T-cell (primary cell): ENCODE results near the gene KRTAP10-8. TPM values are rescaled to one million over a fixed set of nuclear protein-coding genes. Genes with fewer than 3 reads are reported as not detected.

ENCODE experiments used
- ATAC-seq, 4 experiments: fragments of 200-7000 bp in 3 of 4; fragments of 150-1000 bp in 1 of 4; cut with Tn5 transposase; replicated peaks in 1 of 4; 1 replicate in 3 of 4; 2 replicates in 1 of 4; pipeline ENCODE4 v1.10.0; 2021; ENCODE audit warnings: moderate library complexity in 3 of 4, mild to moderate bottlenecking in 2 of 4, moderate number of reproducible peaks in 1 of 4
- CTCF ChIA-PET, 2 donors: fragments of 300-600 bp; sonication (Branson Sonifier 250); formaldehyde crosslinking; loops; one replicate each; lab custom pipeline; 2022; ENCODE audit warnings: antibody characterized with exemption in 2 of 2; lab: Charles Lee
- POLR2A ChIA-PET, 2 donors: fragments of 300-600 bp; sonication (Branson Sonifier 250); formaldehyde crosslinking; loops; one replicate each; lab custom pipeline; 2022; ENCODE audit warnings: antibody characterized with exemption in 2 of 2; lab: Charles Lee
- DNase-seq, 35 experiments: peaks; one replicate each; pipeline versions ENCODE4 v3.0.0 to v3.0.0-alpha.2; 2013 to 2023
- H3K27ac ChIP-seq: one replicate; pipeline ENCODE4 v1.5.1; 2013; ENCODE audit warnings: low read length
- H3K27me3 ChIP-seq, 2 experiments: replicated peaks in 1 of 2; 1 replicate in 1 of 2; 2 replicates in 1 of 2; pipeline versions ENCODE4 v1.6.1 to v1.7.0; 2013; ENCODE audit warnings: low read length in 1 of 2, mixed read lengths in 1 of 2; ENCODE audit not compliant: control insufficient read depth in 2 of 2, insufficient read depth in 2 of 2; ENCODE audit errors: extremely low read depth in 1 of 2
- H3K36me3 ChIP-seq, 2 donors: 1 replicate in 1 of 2; 2 replicates in 1 of 2; pipeline versions ENCODE4 v1.6.1 to v1.7.0; 2013; ENCODE audit warnings: low read length in 1 of 2; ENCODE audit not compliant: control insufficient read depth in 2 of 2, insufficient read depth in 1 of 2; ENCODE audit errors: extremely low read depth in 1 of 2
- H3K4me1 ChIP-seq, 2 experiments: 1 replicate in 1 of 2; 2 replicates in 1 of 2; pipeline versions ENCODE4 v1.6.1 to v1.7.0; 2013; ENCODE audit warnings: low read length in 2 of 2, mixed read lengths in 1 of 2; ENCODE audit not compliant: insufficient read depth in 2 of 2, control insufficient read depth in 1 of 2; ENCODE audit errors: extremely low read depth in 1 of 2
- H3K4me3 ChIP-seq, 2 donors: 1 replicate in 1 of 2; 2 replicates in 1 of 2; pipeline versions ENCODE4 v1.5.1 to v1.7.0; 2013; ENCODE audit warnings: mild to moderate bottlenecking in 2 of 2, low read length in 1 of 2, moderate library complexity in 1 of 2; ENCODE audit not compliant: control insufficient read depth in 1 of 2; ENCODE audit errors: extremely low read depth in 1 of 2
- H3K9me3 ChIP-seq: 2 replicates; pipeline ENCODE4 v1.7.0; 2013
- H3K27ac Mint-ChIP-seq, 2 donors: one replicate each; pipeline ENCODE4 v1.8.0; 2020 to 2021; ENCODE audit warnings: mild to moderate bottlenecking in 2 of 2, mixed read lengths in 2 of 2
- H3K27me3 Mint-ChIP-seq, 2 donors: one replicate each; pipeline ENCODE4 v1.8.0; 2021 to 2022; ENCODE audit warnings: mixed read lengths in 2 of 2
- H3K36me3 Mint-ChIP-seq: one replicate; pipeline ENCODE4 v1.8.0; 2021; ENCODE audit warnings: mixed read lengths
- H3K4me1 Mint-ChIP-seq, 3 donors: one replicate each; pipeline ENCODE4 v1.8.0; 2020 to 2022; ENCODE audit warnings: mixed read lengths in 3 of 3, mild to moderate bottlenecking in 1 of 3
- H3K4me3 Mint-ChIP-seq, 3 donors: one replicate each; pipeline ENCODE4 v1.8.0; 2020 to 2022; ENCODE audit warnings: mild to moderate bottlenecking in 3 of 3, mixed read lengths in 3 of 3, moderate library complexity in 3 of 3
- H3K9me3 Mint-ChIP-seq, 3 donors: one replicate each; pipeline ENCODE4 v1.8.0; 2020 to 2022; ENCODE audit warnings: mixed read lengths in 3 of 3
- WGBS: methylation state at CpG from one replicate; pipeline ENCODE4 v1.1.5; 2013; ENCODE audit warnings: missing lambda C conversion rate; ENCODE audit not compliant: insufficient coverage; 5-methylcytosine and 5-hydroxymethylcytosine counted together
- total RNA-seq, 35 experiments: library from RNA in 6 of 35; stranded (reverse) in 6 of 35; fragments of 120-200 nt in 1 of 35; gene quantifications; one replicate each; pipeline versions ENCODE4 v1.2.1 to v1.2.4 and lab custom pipeline; 2013 to 2026

Gene KRTAP10-8
- total RNA-seq, 5 donors from 2014 or later (not counting 1 experiment from before 2014, with no cell fraction given) = not detected

DNA sequence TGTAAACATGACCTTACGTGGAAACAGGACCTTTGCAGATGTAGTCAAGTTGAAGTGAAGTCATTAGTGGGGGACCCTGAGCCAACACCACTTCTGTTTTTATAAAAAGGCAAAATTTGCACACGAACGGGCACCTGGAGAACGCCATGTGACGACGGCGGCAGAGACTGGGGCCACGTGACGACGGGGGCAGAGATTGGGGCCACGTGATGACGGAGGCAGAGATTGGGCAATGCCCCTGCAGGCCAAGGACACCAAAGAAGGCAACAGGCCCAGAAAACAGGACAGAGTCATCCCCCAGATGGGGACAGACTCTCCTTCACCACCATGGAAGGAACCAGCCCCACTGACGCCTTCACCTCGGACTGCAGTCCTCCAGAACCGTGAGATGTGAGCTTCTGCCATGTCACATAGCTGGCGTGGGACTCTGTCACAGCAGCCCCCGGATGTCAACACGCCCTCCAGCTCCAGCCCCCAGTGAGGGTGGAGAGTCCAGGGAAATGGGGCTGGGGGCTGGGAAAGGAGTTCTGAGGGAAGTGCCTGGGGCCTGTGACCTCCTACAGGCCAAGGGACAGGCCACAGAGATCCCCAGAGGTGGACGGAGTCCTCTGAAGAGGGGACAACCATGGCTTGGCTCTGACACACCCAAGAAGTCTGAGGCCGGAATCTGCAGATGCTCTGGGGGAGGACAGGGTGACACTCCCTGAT lies 38.5 kb downstream of the KRTAP10-8 start:
- H3K4me1 ChIP-seq = peaks cover 0 to 26% of the 10 kb centered on the region in 2 experiments
- H3K27ac Mint-ChIP-seq = peak overlapping the region in 1 of 2 donors; percentile 63
- CTCF ChIA-PET = no interaction called here
- H3K27me3 ChIP-seq = no peaks in the 10 kb centered on the region
- H3K27me3 Mint-ChIP-seq = no peaks in the 10 kb centered on the region
- H3K4me3 Mint-ChIP-seq = no peak overlapping the region
- H3K27ac ChIP-seq = no peak overlapping the region
- H3K36me3 Mint-ChIP-seq = no peaks in the 10 kb centered on the region
- H3K4me3 ChIP-seq = no peak overlapping the region
- H3K9me3 ChIP-seq = no peaks in the 10 kb centered on the region
- no peak for DNase-seq
- POLR2A ChIA-PET = no interaction called here
- H3K4me1 Mint-ChIP-seq = peaks cover 21 to 34% (median 24%) of the 10 kb centered on the region in 3 donors
- WGBS = 87% methylated on average over 14 of the region's 20 CpGs
- no peaks in the 10 kb centered on the region for H3K9me3 Mint-ChIP-seq
- no peak for ATAC-seq
- no peaks in the 10 kb centered on the region for H3K36me3 ChIP-seq

DNA sequence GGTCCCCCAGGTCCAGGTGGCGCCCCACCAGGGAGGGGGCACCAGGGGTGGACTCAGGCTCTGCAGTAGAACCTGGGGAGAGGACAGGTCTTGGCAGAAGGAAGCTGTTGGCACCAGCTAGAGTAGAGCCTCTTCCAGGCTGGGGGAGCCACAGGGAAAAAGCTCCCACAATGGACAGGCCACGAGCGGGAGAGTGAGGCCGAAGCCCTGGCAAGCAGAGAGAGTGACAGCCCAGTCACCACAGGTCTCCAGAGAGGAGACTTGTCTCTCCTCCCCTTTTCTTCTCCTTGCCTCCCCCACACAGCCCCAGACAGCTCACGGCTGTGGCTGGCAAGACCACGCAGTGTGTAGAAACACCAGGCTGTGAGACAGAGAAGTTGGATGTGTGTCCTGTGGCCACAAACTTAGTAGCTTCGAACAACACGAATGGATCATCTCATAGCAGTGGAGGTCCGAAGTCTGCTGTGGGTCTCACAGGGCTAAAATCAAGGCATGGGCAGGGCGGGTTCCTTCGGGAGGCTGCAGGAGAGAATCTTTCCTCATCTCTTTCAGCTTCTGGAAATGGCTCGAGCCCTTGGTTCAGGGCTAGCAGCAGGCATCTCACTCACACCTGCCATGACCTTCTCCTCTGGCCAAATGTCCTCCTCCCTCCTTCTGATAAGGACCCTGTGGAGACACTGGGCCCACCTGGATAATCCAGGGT lies 39.2 kb downstream of the KRTAP10-8 start:
- Mint-ChIP-seq H3K9me3 (peaks cover under 1% of the 10 kb centered on the region in 3 donors), H3K36me3 (peaks cover 1% of the 10 kb centered on the region), H3K4me1 (peaks cover 26 to 40% (median 27%) of the 10 kb centered on the region in 3 donors), H3K27ac (peak overlapping the region in 1 of 2 donors; percentile 28), H3K27me3 (no peaks in the 10 kb centered on the region), H3K4me3 (no peak overlapping the region)
- Histone ChIP-seq H3K36me3 (no peaks in the 10 kb centered on the region), H3K4me3 (no peak overlapping the region), H3K27ac (no peak overlapping the region), H3K9me3 (no peaks in the 10 kb centered on the region), H3K4me1 (peaks cover 0 to 33% of the 10 kb centered on the region in 2 experiments), H3K27me3 (no peaks in the 10 kb centered on the region)
- WGBS = 89% methylated on average over 11 of the region's 12 CpGs
- CTCF ChIA-PET = no interaction called here
- POLR2A ChIA-PET = interaction anchor here in 1 of 2 donors (0.5 to 0.8 kb wide), 2 partner anchors 35 to 1774 kb away, joined by 3 to 7 read pairs; no protein-coding TSS in a partner anchor
- ATAC-seq = no peak
- DNase-seq = no peak

DNA sequence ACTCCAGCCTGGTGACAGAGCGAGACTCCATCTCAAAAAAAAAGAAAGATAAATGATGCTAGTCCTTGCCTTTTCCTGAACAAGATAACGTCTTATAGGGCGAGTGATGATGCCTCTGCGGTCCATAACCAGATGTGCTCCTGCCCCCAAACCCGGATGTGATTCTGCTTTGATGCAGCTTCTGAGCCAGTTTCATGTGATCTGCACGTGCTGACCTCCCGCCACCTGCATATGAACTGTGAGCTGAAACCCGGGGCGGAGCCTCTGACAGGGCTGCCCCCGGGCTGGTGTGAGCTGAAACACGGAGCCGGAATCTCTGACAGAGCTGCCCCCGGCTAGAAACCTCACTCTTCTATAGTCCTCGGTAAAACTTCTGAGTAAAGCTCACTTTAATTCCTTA lies 41.2 kb downstream of the KRTAP10-8 start:
- Histone ChIP-seq H3K36me3 (no peaks in the 10 kb centered on the region), H3K27ac (peak overlapping the region; percentile 82), H3K27me3 (no peaks in the 10 kb centered on the region), H3K4me1 (peaks cover 0 to 51% of the 10 kb centered on the region in 2 experiments), H3K4me3 (no peak overlapping the region), H3K9me3 (no peaks in the 10 kb centered on the region)
- Mint-ChIP-seq H3K36me3 (peaks cover 14% of the 10 kb centered on the region), H3K9me3 (peaks cover 10 to 16% (median 14%) of the 10 kb centered on the region in 3 donors), H3K4me3 (no peak overlapping the region), H3K27ac (peak overlapping the region; percentile 28 to 92), H3K27me3 (no peaks in the 10 kb centered on the region), H3K4me1 (peaks cover 39 to 55% (median 46%) of the 10 kb centered on the region in 3 donors)
- ATAC-seq = no peak
- DNase-seq = peak in 2 of 35 experiments; percentile 10 to 21
- ChIA-PET POLR2A (no interaction called here), CTCF (interaction anchor here in 1 of 2 donors (0.7 kb wide), 1 partner anchor 34 kb away, joined by 3 read pairs; no protein-coding TSS in a partner anchor)
- WGBS = 91% methylated on average over 11 of the region's 14 CpGs

DNA sequence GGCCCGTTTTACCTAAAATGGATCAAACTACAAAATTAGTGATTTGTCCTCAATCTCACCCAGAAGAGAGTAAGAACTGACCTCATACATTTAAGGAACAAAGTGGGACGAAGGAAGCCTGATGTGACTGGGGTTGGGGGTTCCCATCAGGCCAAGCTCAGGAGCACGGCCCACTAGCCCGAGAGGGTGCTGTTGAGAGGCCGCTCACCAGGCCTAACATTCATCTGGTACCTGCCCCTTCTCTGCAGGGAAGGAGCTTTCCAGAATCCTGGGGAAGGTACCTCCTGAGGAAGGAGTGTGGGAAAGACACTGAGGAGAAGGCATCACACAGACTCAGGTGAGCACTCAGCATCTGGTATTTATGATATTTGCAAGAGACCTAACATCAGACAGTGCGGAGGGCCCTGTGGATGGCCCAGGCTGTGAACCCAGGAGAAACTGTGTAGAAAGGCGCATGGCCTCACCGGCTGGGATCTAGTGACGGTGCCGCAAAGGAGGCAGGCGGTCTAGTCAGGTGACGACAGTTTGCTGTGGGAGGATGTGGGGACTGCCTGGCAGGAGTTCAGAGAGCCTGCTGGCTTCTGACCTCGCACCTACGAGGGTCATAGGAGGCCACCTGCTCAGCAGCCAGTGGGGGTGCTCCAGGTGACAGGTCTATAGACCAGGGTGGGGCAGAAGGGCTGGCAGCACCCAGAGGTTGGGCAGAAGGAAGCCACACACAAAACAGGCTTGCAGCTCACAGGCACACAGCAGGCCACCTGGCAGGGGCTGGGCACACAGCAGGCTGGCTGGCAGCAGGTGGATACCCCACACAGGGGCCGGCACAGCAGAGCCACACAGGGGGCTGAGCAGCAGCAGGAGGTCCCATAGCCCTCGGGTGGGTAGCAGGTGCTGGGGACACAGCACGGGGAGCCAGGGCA lies 42.0 kb downstream of the KRTAP10-8 start:
- Mint-ChIP-seq H3K4me1 (peaks cover 47 to 63% (median 54%) of the 10 kb centered on the region in 3 donors), H3K36me3 (peaks cover 14% of the 10 kb centered on the region), H3K4me3 (peak overlapping the region; percentile 21 to 65 (median 25)), H3K27ac (peak overlapping the region; percentile 82 to 92), H3K27me3 (no peaks in the 10 kb centered on the region), H3K9me3 (peaks cover 10 to 16% (median 14%) of the 10 kb centered on the region in 3 donors)
- no peaks in the 10 kb centered on the region for H3K36me3 ChIP-seq
- peaks cover 0 to 59% of the 10 kb centered on the region in 2 experiments for H3K4me1 ChIP-seq
- DNase-seq = peak; percentile 32 to 86 (median 76)
- peak overlapping the region; percentile 82 for H3K27ac ChIP-seq
- WGBS = 46% methylated on average over 13 of the region's 17 CpGs
- POLR2A ChIA-PET = no interaction called here
- no peaks in the 10 kb centered on the region for H3K27me3 ChIP-seq
- H3K9me3 ChIP-seq = no peaks in the 10 kb centered on the region
- peak; percentile 23 to 70 (median 59) for ATAC-seq
- CTCF ChIA-PET = interaction anchor here in 1 of 2 donors (0.7 to 1.0 kb wide), 2 partner anchors 35 kb away, joined by 3 to 4 read pairs; no protein-coding TSS in a partner anchor
- H3K4me3 ChIP-seq = no peak overlapping the region

DNA sequence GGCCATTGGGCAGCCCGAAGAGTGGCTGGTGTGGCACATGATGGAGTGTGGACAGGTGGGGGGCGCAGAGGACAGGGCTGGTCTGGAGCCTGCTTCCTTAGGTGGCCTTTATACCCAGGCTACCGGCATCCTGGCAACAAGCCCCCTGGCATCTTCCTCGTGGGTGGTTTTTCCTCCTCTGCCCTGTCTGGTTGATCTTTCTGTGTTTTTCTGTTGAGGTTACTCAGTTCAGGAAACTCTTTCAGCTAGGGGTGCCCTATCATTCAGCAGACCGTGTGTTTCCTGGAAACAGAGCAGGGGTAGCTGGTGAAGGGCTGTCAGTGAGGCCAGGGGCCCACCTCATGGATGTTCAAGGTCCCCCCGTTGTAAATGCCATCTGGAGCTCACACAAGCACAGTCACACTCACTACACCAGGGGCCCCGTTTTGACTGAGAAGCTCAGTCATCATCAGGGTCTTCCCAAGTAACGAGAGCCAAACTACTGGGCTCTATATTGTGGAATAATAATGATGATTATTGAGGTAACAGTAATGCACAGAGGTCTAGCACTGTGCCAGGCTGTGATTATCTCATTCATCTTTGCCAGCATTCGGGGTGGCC lies 42.8 kb downstream of the KRTAP10-8 start, which contains the start of gene KRTAP12-4:
TSS of gene KRTAP12-4 (minus strand) at position 84 of the 600 bp plus-strand sequence. CDS start at position 39, 45 bp downstream.
- Histone ChIP-seq H3K9me3 (no peaks in the 10 kb centered on the region), H3K27me3 (no peaks in the 10 kb centered on the region), H3K36me3 (no peaks in the 10 kb centered on the region), H3K4me3 (no peak within 1 kb of the TSS), H3K27ac (peak within 1 kb of the TSS; percentile 82), H3K4me1 (peaks cover 0 to 66% of the 10 kb centered on the region in 2 experiments)
- Mint-ChIP-seq H3K4me1 (peaks cover 55 to 70% (median 61%) of the 10 kb centered on the region in 3 donors), H3K36me3 (peaks cover 14% of the 10 kb centered on the region), H3K9me3 (peaks cover 10 to 16% (median 14%) of the 10 kb centered on the region in 3 donors), H3K27me3 (no peaks in the 10 kb centered on the region), H3K4me3 (peak within 1 kb of the TSS; percentile 21 to 65 (median 25)), H3K27ac (peak within 1 kb of the TSS; percentile 82 to 92)
- 50% methylated on average over 2 of the region's 9 CpGs for WGBS
- ATAC-seq = peak in 1 of 4 experiments; percentile 19
- CTCF ChIA-PET = interaction anchor here in 1 of 2 donors (1.0 kb wide), 1 partner anchor 36 kb away, joined by 4 read pairs; no protein-coding TSS in a partner anchor
- POLR2A ChIA-PET = no interaction called here
- peak in 3 of 35 experiments; percentile 19 to 40 (median 24) for DNase-seq
